ENCODE data around the gene ABHD14A.

DNA sequence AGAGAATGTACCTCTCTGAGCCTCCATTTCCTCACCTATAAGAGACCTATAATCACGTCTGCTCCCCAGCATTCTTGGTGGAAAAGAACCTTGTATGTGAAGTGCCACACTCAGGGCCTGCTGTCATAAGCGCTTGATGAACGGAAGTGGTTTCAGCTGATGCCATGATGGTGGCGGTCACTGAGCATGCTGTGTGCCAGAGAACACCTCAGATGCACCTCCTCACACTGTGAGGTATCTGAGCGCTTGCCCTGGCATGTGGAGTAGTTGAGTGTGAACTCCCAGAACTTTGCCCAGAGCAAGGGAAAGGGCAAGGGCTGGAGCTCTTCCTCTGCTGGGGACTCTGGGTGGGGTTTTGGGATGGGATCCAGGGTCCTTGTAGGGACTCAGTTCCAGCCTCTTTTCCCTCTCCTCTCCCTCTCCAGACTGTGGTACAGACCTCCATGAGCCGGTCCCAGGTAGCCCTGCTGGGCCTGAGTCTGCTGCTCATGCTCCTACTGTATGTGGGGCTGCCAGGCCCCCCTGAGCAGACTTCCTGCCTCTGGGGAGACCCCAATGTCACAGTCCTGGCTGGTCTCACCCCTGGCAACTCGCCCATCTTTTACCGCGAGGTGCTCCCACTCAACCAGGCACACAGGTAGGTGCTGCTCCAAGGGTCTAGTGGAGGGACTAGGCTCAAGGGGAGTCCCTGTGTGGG, 2.7 kb downstream of the ABHD14A start:
- TF ChIP-seq, protein P1, sequence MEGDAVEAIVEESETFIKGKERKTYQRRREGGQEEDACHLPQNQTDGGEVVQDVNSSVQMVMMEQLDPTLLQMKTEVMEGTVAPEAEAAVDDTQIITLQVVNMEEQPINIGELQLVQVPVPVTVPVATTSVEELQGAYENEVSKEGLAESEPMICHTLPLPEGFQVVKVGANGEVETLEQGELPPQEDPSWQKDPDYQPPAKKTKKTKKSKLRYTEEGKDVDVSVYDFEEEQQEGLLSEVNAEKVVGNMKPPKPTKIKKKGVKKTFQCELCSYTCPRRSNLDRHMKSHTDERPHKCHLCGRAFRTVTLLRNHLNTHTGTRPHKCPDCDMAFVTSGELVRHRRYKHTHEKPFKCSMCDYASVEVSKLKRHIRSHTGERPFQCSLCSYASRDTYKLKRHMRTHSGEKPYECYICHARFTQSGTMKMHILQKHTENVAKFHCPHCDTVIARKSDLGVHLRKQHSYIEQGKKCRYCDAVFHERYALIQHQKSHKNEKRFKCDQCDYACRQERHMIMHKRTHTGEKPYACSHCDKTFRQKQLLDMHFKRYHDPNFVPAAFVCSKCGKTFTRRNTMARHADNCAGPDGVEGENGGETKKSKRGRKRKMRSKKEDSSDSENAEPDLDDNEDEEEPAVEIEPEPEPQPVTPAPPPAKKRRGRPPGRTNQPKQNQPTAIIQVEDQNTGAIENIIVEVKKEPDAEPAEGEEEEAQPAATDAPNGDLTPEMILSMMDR (optimal IDR thresholded peaks at IDR 0.05 in 1 of 3, IDR thresholded peaks at IDR 0.05 in 1 of 3, conservative IDR thresholded peaks at IDR 0.05 in 1 of 3; ENCODE audit: extremely low read depth in 1 of 3, insufficient read depth in 2 of 3, low read length in 3 of 3), result no peak
- TF ChIP-seq EZH2 (IDR thresholded peaks at IDR 0.05; ENCODE audit: low read length), result no peak

Data from keratinocyte (primary cell).